H1 (cell line): ENCODE results near the gene CDCA4. TPM values are rescaled to one million over a fixed set of nuclear protein-coding genes. Genes with fewer than 3 reads are reported as not detected.

Experiments used
- BACH1 ChIP-seq: IDR thresholded peaks from 2 replicates; pipeline ENCODE4 v1.6.1; 2012; ENCODE audit warnings: low read length, improper control_type of control experiment
- BCL11A ChIP-seq, 2 experiments: IDR thresholded peaks; one replicate each; pipeline ENCODE4 v1.6.1; 2011; ENCODE audit warnings: low read depth in 2 of 2, low read length in 2 of 2, mild to moderate bottlenecking in 2 of 2
- BRCA1 ChIP-seq: IDR thresholded peaks from 2 replicates; pipeline ENCODE4 v1.6.1; 2012; ENCODE audit warnings: low read depth, low read length, improper control_type of control experiment
- CBX8 ChIP-seq: fragments of 300-800, 300-1000 bp; sonication (generic); IDR thresholded peaks from 2 replicates; pipeline ENCODE4 v1.7.1; 2016; ENCODE audit warnings: low read depth, low read length, borderline replicate concordance
- CREB1 ChIP-seq: IDR thresholded peaks from 2 replicates; pipeline ENCODE4 v1.6.1; 2012; ENCODE audit warnings: inconsistent platforms
- CTCF ChIP-seq, 3 experiments: IDR thresholded peaks; 1 replicate in 2 of 3; 2 replicates in 1 of 3; pipeline versions ENCODE4 v1.5.1 to v1.6.1; 2011; ENCODE audit warnings: low read length in 3 of 3, mild to moderate bottlenecking in 3 of 3, inconsistent platforms in 2 of 3, low read depth in 1 of 3, moderate library complexity in 1 of 3; ENCODE audit not compliant: insufficient read depth in 1 of 3; ENCODE audit errors: control extremely low read depth in 1 of 3
- EGR1 ChIP-seq: IDR thresholded peaks from 2 replicates; pipeline ENCODE4 v1.6.1; 2011; ENCODE audit warnings: low read depth, low read length, borderline replicate concordance
- GTF2F1 ChIP-seq: IDR thresholded peaks from 2 replicates; pipeline ENCODE4 v1.6.1; 2012; ENCODE audit warnings: low read depth, low read length, improper control_type of control experiment, borderline replicate concordance
- HDAC6 ChIP-seq: IDR thresholded peaks from one replicate; pipeline ENCODE4 v1.7.1; 2012; ENCODE audit warnings: low read depth, mild to moderate bottlenecking, inconsistent platforms, low read length, moderate library complexity
- JUN ChIP-seq: IDR thresholded peaks from 2 replicates; pipeline ENCODE4 v1.6.1; 2011; ENCODE audit warnings: low read depth, mild to moderate bottlenecking, improper control_type of control experiment, low read length
- MAFK ChIP-seq: IDR thresholded peaks from 2 replicates; pipeline ENCODE4 v1.6.1; 2012; ENCODE audit warnings: low read depth, mild to moderate bottlenecking, improper control_type of control experiment, low read length
- POU5F1 ChIP-seq: IDR thresholded peaks from 2 replicates; pipeline ENCODE4 v1.6.1; 2011; ENCODE audit warnings: low read depth, mild to moderate bottlenecking, low read length, moderate library complexity
- RAD21 ChIP-seq, 2 experiments: IDR thresholded peaks in 1 of 2; conservative IDR thresholded peaks in 1 of 2; 2 replicates each; pipeline ENCODE4 v1.6.1; 2011; ENCODE audit warnings: low read depth in 2 of 2, low read length in 2 of 2, improper control_type of control experiment in 1 of 2, inconsistent platforms in 1 of 2, mild to moderate bottlenecking in 1 of 2, moderate library complexity in 1 of 2
- RFX5 ChIP-seq: IDR thresholded peaks from 2 replicates; pipeline ENCODE4 v1.6.1; 2011; ENCODE audit warnings: low read depth, low read length, improper control_type of control experiment, borderline replicate concordance
- SAP30 ChIP-seq: fragments of 300-600 bp; sonication (generic); IDR thresholded peaks from 2 replicates; pipeline ENCODE4 v1.7.1; 2012; ENCODE audit warnings: low read length, moderate library complexity, mild to moderate bottlenecking, inconsistent platforms; ENCODE audit not compliant: insufficient read depth, insufficient replicate concordance
- SP1 ChIP-seq: IDR thresholded peaks from 2 replicates; pipeline ENCODE4 v1.6.1; 2011; ENCODE audit warnings: low read depth, low read length
- SRF ChIP-seq: IDR thresholded peaks from 2 replicates; pipeline ENCODE4 v1.6.1; 2011; ENCODE audit warnings: mild to moderate bottlenecking, low read depth, low read length, moderate library complexity
- TAF7 ChIP-seq: optimal IDR thresholded peaks from 2 replicates; pipeline ENCODE3; 2011; ENCODE audit warnings: low read depth, mild to moderate bottlenecking, inconsistent platforms, low read length, moderate library complexity, borderline replicate concordance
- TEAD4 ChIP-seq: IDR thresholded peaks from 2 replicates; pipeline ENCODE4 v1.6.1; 2012; ENCODE audit warnings: low read depth, low read length, inconsistent platforms, mixed read lengths
- USF2 ChIP-seq: IDR thresholded peaks from 2 replicates; pipeline ENCODE4 v1.6.1; 2011; ENCODE audit warnings: low read length, improper control_type of control experiment
- YY1 ChIP-seq: IDR thresholded peaks from 2 replicates; pipeline ENCODE4 v1.6.1; 2011; ENCODE audit warnings: low read depth, mild to moderate bottlenecking, low read length
- ZNF274 ChIP-seq: IDR thresholded peaks from 2 replicates; pipeline ENCODE4 v1.7.0; 2012; ENCODE audit warnings: low read length, borderline replicate concordance; ENCODE audit errors: extremely low read depth
- polyA plus RNA-seq, 7 experiments: library from polyadenylated mRNA; depleted of rRNA in 3 of 7; stranded (reverse) in 5 of 7; unstranded in 2 of 7; fragments of >200 nt in 5 of 7; fragments of 200-250 nt in 2 of 7; gene quantifications; 1 replicate in 5 of 7; 2 replicates in 1 of 7; 4 replicates in 1 of 7; pipeline versions ENCODE4 v1.2.1 to v1.2.3, GENCODE V29; 2011 to 2013; ENCODE audit warnings: missing spikeins in 2 of 7, mixed read lengths in 2 of 7
- total RNA-seq: library from RNA; stranded (reverse); fragmentation: NEBNext Ultra II Directional; extraction: Animal tissue kit (Norgen Biotek cat#: 25700); gene quantifications from 2 replicates; pipeline ENCODE4 v1.2.1, GENCODE V29; 2021

Gene CDCA4
- total and polyA plus RNA-seq, 2 of the 8 experiments (the other 6 are each of a cell fraction or from before 2014, with no cell fraction given), result 49.9 to 62.4 TPM

GRCh38 chr14:105021656-105022275 lies 883 bp upstream of the CDCA4 start (continued):
- TF ChIP-seq USF2 (no peak), HDAC6 (no peak), ZNF274 (no peak), MAFK (no peak), EGR1 (no peak), TEAD4 (no peak), CREB1 (peak; percentile 36), SP1 (no peak), SAP30 (no peak), BACH1 (0 out of 2 replicates have a peak, but pooled peaks have one; percentile 46), YY1 (no peak), POU5F1 (no peak), BCL11A (IDR thresholded peaks at IDR 0.05; ENCODE audit: low read depth in 2 of 2, low read length in 2 of 2) (no peak), RAD21 (IDR thresholded peaks at IDR 0.05 in 1 of 2, conservative IDR thresholded peaks at IDR 0.05 in 1 of 2; ENCODE audit: low read depth in 2 of 2, low read length in 2 of 2) (0 out of 4 replicates have a peak, but pooled peaks of 1 of the 2 experiments have one; percentile 8), BRCA1 (no peak), SRF (no peak), CTCF (IDR thresholded peaks at IDR 0.05; ENCODE audit: control extremely low read depth in 1 of 3, insufficient read depth in 1 of 3, low read depth in 1 of 3, low read length in 3 of 3) (peak; percentile 17 to 26 (median 22)), GTF2F1 (no peak), TAF7 (no peak), RFX5 (no peak), CBX8 (no peak), JUN (no peak)
